ENCODE measurements around the gene ABCC10.
"Not testable (repeated sequence)": the region's sequence is repeated elsewhere in the genome, so short reads cannot be mapped to it uniquely, and the experiment has no call there.

ABCC10 gene

GRCh38 chr6:43498291-43498690, 71.0 kb downstream of the ABCC10 start:
- DNase-seq: not testable (repeated sequence)

- no peak for DNase-seq
These were observed 71.9 kb downstream of the ABCC10 start for GRCh38 chr6:43499028-43499815.

Measured in central memory CD4-positive, alpha-beta T cell (primary cell).